ENCODE data around the gene NSUN5. TPM values are rescaled to one million over a fixed set of nuclear protein-coding genes. Genes with fewer than 3 reads are reported as not detected.

Gene NSUN5
- total and polyA plus RNA-seq, 9 of the 15 experiments (the other 6 are each of a cell fraction or from before 2014, with no cell fraction given), result 4.7 to 115 (median 43.0) TPM

DNA sequence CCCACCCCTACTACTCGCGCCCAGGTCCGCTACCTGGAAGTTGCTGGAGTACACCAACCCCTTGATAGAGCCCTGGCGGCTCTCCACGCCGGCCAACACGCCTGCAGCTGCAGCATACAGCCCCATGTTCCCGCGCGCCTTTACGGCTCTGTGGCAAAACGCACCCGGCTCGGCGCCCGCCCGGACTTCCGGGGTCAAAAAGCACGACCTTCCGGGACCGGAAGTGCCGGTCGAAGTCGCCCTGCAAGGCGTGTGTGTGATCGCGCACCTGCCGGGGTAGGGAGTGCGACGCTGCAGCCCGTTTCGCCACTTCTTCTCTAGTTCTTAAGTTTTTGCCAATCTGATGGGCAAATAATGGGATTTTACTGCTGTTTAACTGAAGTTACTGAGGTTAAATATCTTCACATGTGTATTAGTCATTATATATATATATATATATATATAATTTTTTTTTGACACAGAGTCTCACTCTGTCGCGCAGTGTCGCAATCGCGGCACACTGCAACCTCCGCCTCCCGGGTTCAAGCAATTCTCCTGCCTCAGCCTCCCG lies at the start of gene NSUN5 (continued):
- TF ChIP-seq POLR2AphosphoS5 (IDR thresholded peaks at IDR 0.05; ENCODE audit: control insufficient read depth, insufficient read depth, low read depth, low read length) (peak; percentile 87), ZFP36 (IDR thresholded peaks at IDR 0.05; ENCODE audit: low read depth, low read length, partially characterized antibody) (peak; percentile 3), HNRNPH1 (optimal IDR thresholded peaks at IDR 0.05; ENCODE audit: low read depth, low read length) (no peak), RUNX1 (IDR thresholded peaks at IDR 0.05; ENCODE audit: low read depth) (no peak), CBX2 (IDR thresholded peaks at IDR 0.05; ENCODE audit: insufficient read depth, low read length, poor library complexity, severe bottlenecking) (no peak), YY1 (IDR thresholded peaks at IDR 0.05; ENCODE audit: borderline replicate concordance in 1 of 3, control insufficient read depth in 1 of 3, extremely low read depth in 1 of 3, insufficient read depth in 3 of 3, insufficient read length in 1 of 3, insufficient replicate concordance in 2 of 3, low read depth in 1 of 3, low read length in 2 of 3) (peak in 2 of 3 experiments; percentile 70 to 86), GABPB1 (CRISPR knock-in tag; IDR thresholded peaks at IDR 0.05) (peak; percentile 94), ZFX (CRISPR knock-in tag; IDR thresholded peaks at IDR 0.05) (peak; percentile 56), JUND (IDR thresholded peaks at IDR 0.05; ENCODE audit: borderline replicate concordance, low read depth, low read length) (peak; percentile 55; the same call in 1 of the 2 replicates), JUND (tag; IDR thresholded peaks at IDR 0.05; ENCODE audit: borderline replicate concordance, low read depth, low read length) (no peak; the same call in 2 of the 3 replicates), NFIC (IDR thresholded peaks at IDR 0.05) (no peak), PTRF (tag; IDR thresholded peaks at IDR 0.05) (no peak), NCOA1 (IDR thresholded peaks at IDR 0.05; ENCODE audit: low read depth) (no peak), ZNF583 (CRISPR knock-in tag; IDR thresholded peaks at IDR 0.05) (no peak), L3MBTL2 (IDR thresholded peaks at IDR 0.05) (peak; percentile 100), HMG20B (CRISPR knock-in tag; IDR thresholded peaks at IDR 0.05) (no peak), POLR2H (tag; IDR thresholded peaks at IDR 0.05; ENCODE audit: low read depth) (no peak; the same call in none of the 2 replicates), MCM7 (IDR thresholded peaks at IDR 0.05) (no peak), POLR3A (IDR thresholded peaks at IDR 0.05; ENCODE audit: borderline replicate concordance, extremely low read depth, insufficient read depth, insufficient read length) (no peak), KDM2B (CRISPR knock-in tag; IDR thresholded peaks at IDR 0.05) (0 out of 2 replicates have a peak, but pooled peaks have one; percentile 16), JUNB (CRISPR knock-in tag; conservative IDR thresholded peaks at IDR 0.05) (no peak), ATF7 (IDR thresholded peaks at IDR 0.05) (peak; percentile 55; the same call in 1 of the 2 replicates)

Data from K562 (cell line).